Neural progenitor cell (in vitro differentiated cells): ENCODE results near the gene IQSEC1.

Experiments
- EZH2 ChIP-seq: fragments of 200-600 bp; sonication (generic); IDR thresholded peaks from 2 replicates; pipeline ENCODE4 v1.6.1; 2017; ENCODE audit warnings: antibody characterized with exemption, mild to moderate bottlenecking, moderate library complexity
- EZH2phosphoT487 ChIP-seq: fragments of 200-600 bp; sonication (generic); IDR thresholded peaks from 2 replicates; pipeline ENCODE4 v1.6.1; 2017; ENCODE audit warnings: antibody characterized with exemption
- TF ChIP-seq, protein P1 (sequence below): fragments of 200-600 bp; sonication (generic); IDR thresholded peaks from 2 replicates; pipeline ENCODE4 v1.5.1; 2017; ENCODE audit warnings: antibody characterized with exemption, mild to moderate bottlenecking

DNA sequence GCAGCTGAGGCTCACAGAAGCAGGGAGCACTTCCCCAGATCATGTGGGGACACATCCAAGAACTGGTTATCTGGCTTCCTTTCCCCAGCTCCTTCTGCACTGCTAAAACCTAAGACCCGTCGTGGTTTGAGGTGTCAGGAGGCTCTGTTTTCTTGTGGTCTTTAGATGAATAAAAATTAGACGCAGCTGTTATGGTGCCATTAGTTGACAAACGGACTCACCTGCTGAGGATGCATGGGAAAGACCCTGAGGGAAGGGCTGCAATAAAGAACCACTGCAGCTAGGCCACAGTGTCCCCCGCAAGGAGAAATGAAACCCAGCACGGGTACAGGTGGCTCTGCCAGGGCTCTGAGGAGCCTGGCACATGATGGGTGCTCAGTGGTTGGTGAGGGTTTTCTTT, 99.4 kb downstream of the IQSEC1 start:
- TF ChIP-seq EZH2phosphoT487 (no peak), EZH2 (no peak)
- TF ChIP-seq, protein P1, sequence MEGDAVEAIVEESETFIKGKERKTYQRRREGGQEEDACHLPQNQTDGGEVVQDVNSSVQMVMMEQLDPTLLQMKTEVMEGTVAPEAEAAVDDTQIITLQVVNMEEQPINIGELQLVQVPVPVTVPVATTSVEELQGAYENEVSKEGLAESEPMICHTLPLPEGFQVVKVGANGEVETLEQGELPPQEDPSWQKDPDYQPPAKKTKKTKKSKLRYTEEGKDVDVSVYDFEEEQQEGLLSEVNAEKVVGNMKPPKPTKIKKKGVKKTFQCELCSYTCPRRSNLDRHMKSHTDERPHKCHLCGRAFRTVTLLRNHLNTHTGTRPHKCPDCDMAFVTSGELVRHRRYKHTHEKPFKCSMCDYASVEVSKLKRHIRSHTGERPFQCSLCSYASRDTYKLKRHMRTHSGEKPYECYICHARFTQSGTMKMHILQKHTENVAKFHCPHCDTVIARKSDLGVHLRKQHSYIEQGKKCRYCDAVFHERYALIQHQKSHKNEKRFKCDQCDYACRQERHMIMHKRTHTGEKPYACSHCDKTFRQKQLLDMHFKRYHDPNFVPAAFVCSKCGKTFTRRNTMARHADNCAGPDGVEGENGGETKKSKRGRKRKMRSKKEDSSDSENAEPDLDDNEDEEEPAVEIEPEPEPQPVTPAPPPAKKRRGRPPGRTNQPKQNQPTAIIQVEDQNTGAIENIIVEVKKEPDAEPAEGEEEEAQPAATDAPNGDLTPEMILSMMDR = no peak
